H1 (cell line): ENCODE measurements around the gene VIPR2. TPM values are rescaled to one million over a fixed set of nuclear protein-coding genes. Genes with fewer than 3 reads are reported as not detected.

Experiments
- CTCF ChIA-PET: fragments of 300-600 bp; sonication (Branson Sonifier 250); formaldehyde crosslinking; loops from one replicate; lab custom pipeline; 2021; ENCODE audit not compliant: partially characterized antibody; lab: Charles Lee
- POLR2A ChIA-PET: fragments of 300-600 bp; sonication (Branson Sonifier 250); formaldehyde crosslinking; loops from one replicate; lab custom pipeline; 2021; ENCODE audit warnings: inconsistent platforms; ENCODE audit not compliant: partially characterized antibody; lab: Charles Lee
- DNase-seq, 2 experiments: peaks; one replicate each; pipeline versions ENCODE4 v3.0.0 to v3.0.0-alpha.2; 2010 to 2022; ENCODE audit warnings: low spot score in 2 of 2, low read depth in 1 of 2, mixed read lengths in 1 of 2
- FAIRE-seq: peaks from 2 replicates; lab custom pipeline; 2011; peaks lifted over from hg19 to GRCh38; lab: Jason Lieb, UNC
- H2AFZ ChIP-seq: 2 replicates; pipeline ENCODE4 v1.8.1; 2012; ENCODE audit warnings: low read length, inconsistent platforms
- H2AK5ac ChIP-seq: 2 replicates; pipeline ENCODE4 v1.6.1; 2013; ENCODE audit warnings: low read depth, low read length
- H2BK120ac ChIP-seq: replicated peaks from 2 replicates; pipeline ENCODE3; 2013; ENCODE audit warnings: low read depth, low read length, inconsistent platforms
- H2BK12ac ChIP-seq: 2 replicates; pipeline ENCODE4 v1.6.1; 2013; ENCODE audit warnings: low read depth, low read length
- H2BK15ac ChIP-seq: 2 replicates; pipeline ENCODE4 v1.6.1; 2013; ENCODE audit warnings: low read length
- H2BK20ac ChIP-seq: 2 replicates; pipeline ENCODE4 v1.6.1; 2013; ENCODE audit warnings: low read length
- H2BK5ac ChIP-seq: 2 replicates; pipeline ENCODE4 v1.6.1; 2013; ENCODE audit warnings: low read depth, low read length
- H3K14ac ChIP-seq: 2 replicates; pipeline ENCODE4 v1.6.1; 2013; ENCODE audit warnings: inconsistent platforms; ENCODE audit not compliant: insufficient read length
- H3K18ac ChIP-seq: 2 replicates; pipeline ENCODE4 v1.6.1; 2013; ENCODE audit warnings: low read length; ENCODE audit errors: extremely low read depth
- H3K23ac ChIP-seq: 2 replicates; pipeline ENCODE4 v1.6.1; 2013; ENCODE audit warnings: inconsistent platforms; ENCODE audit not compliant: insufficient read length
- H3K23me2 ChIP-seq: 2 replicates; pipeline ENCODE4 v1.6.1; 2013; ENCODE audit warnings: low read depth, low read length
- H3K27ac ChIP-seq: 2 replicates; pipeline ENCODE4 v1.6.1; 2011; ENCODE audit warnings: low read depth, low read length, inconsistent platforms
- H3K27me3 ChIP-seq, 4 experiments: replicated peaks in 1 of 4; 1 replicate in 1 of 4; 2 replicates in 3 of 4; pipeline versions ENCODE4 v1.6.1 to v1.8.1; 2011 to 2013; ENCODE audit warnings: low read length in 3 of 4, mild to moderate bottlenecking in 3 of 4, inconsistent platforms in 2 of 4, mixed read lengths in 2 of 4, moderate library complexity in 1 of 4; ENCODE audit not compliant: control insufficient read depth in 3 of 4, insufficient read depth in 3 of 4; ENCODE audit errors: extremely low read depth in 1 of 4
- H3K36me3 ChIP-seq, 4 experiments: 2 replicates each; pipeline versions ENCODE4 v1.6.1 to v1.8.1; 2011 to 2013; ENCODE audit warnings: mild to moderate bottlenecking in 4 of 4, low read length in 3 of 4, moderate library complexity in 2 of 4, control low read depth in 1 of 4, inconsistent platforms in 1 of 4; ENCODE audit not compliant: insufficient read depth in 4 of 4, control insufficient read depth in 2 of 4
- H3K4ac ChIP-seq: replicated peaks from 2 replicates; pipeline ENCODE3; 2013; ENCODE audit warnings: low read length, low read depth, mixed read lengths, inconsistent platforms; ENCODE audit not compliant: insufficient read length
- H3K4me1 ChIP-seq, 4 experiments: replicated peaks in 1 of 4; 1 replicate in 1 of 4; 2 replicates in 3 of 4; pipeline versions ENCODE4 v1.6.1 to v1.8.1; 2011 to 2013; ENCODE audit warnings: low read length in 3 of 4, inconsistent platforms in 2 of 4, mixed read lengths in 1 of 4; ENCODE audit not compliant: insufficient read depth in 4 of 4, control insufficient read depth in 3 of 4
- H3K4me2 ChIP-seq, 2 experiments: 2 replicates each; pipeline versions ENCODE4 v1.6.1 to v1.8.1; 2011 to 2013; ENCODE audit warnings: low read depth in 2 of 2, low read length in 2 of 2, control low read depth in 1 of 2, inconsistent platforms in 1 of 2, mild to moderate bottlenecking in 1 of 2; ENCODE audit not compliant: insufficient read depth in 1 of 2
- H3K4me3 ChIP-seq, 4 experiments: fragments of 200-600, 300-600 bp in 1 of 4; sonication (generic), shearing (Covaris generic), sonication (Bioruptor Twin) in 1 of 4; 2 replicates each; pipeline versions ENCODE4 v1.5.1 to v1.8.1; 2011 to 2016; ENCODE audit warnings: low read length in 4 of 4, low read depth in 3 of 4, control low read depth in 2 of 4, inconsistent platforms in 2 of 4, mild to moderate bottlenecking in 2 of 4, mixed read lengths in 1 of 4, moderate library complexity in 1 of 4; ENCODE audit not compliant: insufficient read depth in 2 of 4; ENCODE audit errors: extremely low read depth in 1 of 4
- H3K56ac ChIP-seq: replicated peaks from 2 replicates; pipeline ENCODE3; 2013; ENCODE audit warnings: low read depth, mild to moderate bottlenecking, mixed read lengths, low read length, inconsistent platforms; ENCODE audit not compliant: insufficient read length
- H3K79me1 ChIP-seq: 2 replicates; pipeline ENCODE4 v1.6.1; 2013; ENCODE audit warnings: low read depth, low read length, control low read depth
- H3K79me2 ChIP-seq, 2 experiments: 2 replicates each; pipeline versions ENCODE4 v1.6.1 to v1.8.1; 2012 to 2013; ENCODE audit warnings: low read length in 2 of 2, mild to moderate bottlenecking in 2 of 2, inconsistent platforms in 1 of 2; ENCODE audit not compliant: insufficient read depth in 2 of 2, control insufficient read depth in 1 of 2
- H3K9ac ChIP-seq, 4 experiments: replicated peaks in 1 of 4; 1 replicate in 1 of 4; 2 replicates in 3 of 4; pipeline versions ENCODE4 v1.6.1 to v1.8.1; 2011 to 2013; ENCODE audit warnings: low read depth in 3 of 4, low read length in 3 of 4, control low read depth in 2 of 4, mild to moderate bottlenecking in 2 of 4, moderate library complexity in 2 of 4, inconsistent platforms in 1 of 4; ENCODE audit errors: extremely low read depth in 1 of 4
- H3K9me3 ChIP-seq, 2 experiments: 2 replicates each; pipeline versions ENCODE4 v1.6.1 to v1.8.1; 2012 to 2013; ENCODE audit warnings: mild to moderate bottlenecking in 2 of 2, moderate library complexity in 2 of 2, control low read depth in 1 of 2, inconsistent platforms in 1 of 2, low read depth in 1 of 2, low read length in 1 of 2, mixed read lengths in 1 of 2; ENCODE audit not compliant: insufficient read depth in 2 of 2
- H4K20me1 ChIP-seq, 2 experiments: replicated peaks in 1 of 2; 2 replicates each; pipeline versions ENCODE3 to v1.8.1; 2011 to 2013; ENCODE audit warnings: inconsistent platforms in 2 of 2, low read length in 2 of 2, mild to moderate bottlenecking in 1 of 2; ENCODE audit not compliant: insufficient read depth in 2 of 2, control insufficient read depth in 1 of 2
- H4K5ac ChIP-seq: 2 replicates; pipeline ENCODE4 v1.6.1; 2013; ENCODE audit warnings: low read length, low read depth, mixed read lengths, inconsistent platforms; ENCODE audit not compliant: insufficient read length
- H4K8ac ChIP-seq: 2 replicates; pipeline ENCODE4 v1.8.0; 2013; ENCODE audit warnings: mild to moderate bottlenecking, moderate library complexity, low read length, inconsistent platforms; ENCODE audit not compliant: insufficient read depth; ENCODE audit errors: extremely low read depth
- H4K91ac ChIP-seq: replicated peaks from 2 replicates; pipeline ENCODE3; 2013; ENCODE audit warnings: low read length, mixed read lengths, inconsistent platforms; ENCODE audit not compliant: insufficient read length
- ATF2 ChIP-seq: IDR thresholded peaks from 2 replicates; pipeline ENCODE4 v1.6.1; 2012; ENCODE audit warnings: low read length, inconsistent platforms
- EP300 ChIP-seq, 2 experiments: IDR thresholded peaks; 1 replicate in 1 of 2; 2 replicates in 1 of 2; pipeline ENCODE4 v1.6.1; 2011 to 2012; ENCODE audit warnings: low read depth in 2 of 2, low read length in 2 of 2, mild to moderate bottlenecking in 2 of 2, borderline replicate concordance in 1 of 2, inconsistent platforms in 1 of 2, moderate library complexity in 1 of 2
- JUN ChIP-seq: IDR thresholded peaks from 2 replicates; pipeline ENCODE4 v1.6.1; 2011; ENCODE audit warnings: low read depth, mild to moderate bottlenecking, improper control_type of control experiment, low read length
- JUND ChIP-seq: IDR thresholded peaks from 2 replicates; pipeline ENCODE4 v1.6.1; 2011; ENCODE audit warnings: mild to moderate bottlenecking, improper control_type of control experiment, low read length
- MAX ChIP-seq: IDR thresholded peaks from 2 replicates; pipeline ENCODE4 v1.6.1; 2012; ENCODE audit warnings: inconsistent platforms
- RXRA ChIP-seq: IDR thresholded peaks from 2 replicates; pipeline ENCODE4 v1.6.1; 2011; ENCODE audit warnings: low read depth, mild to moderate bottlenecking, low read length, moderate library complexity; ENCODE audit not compliant: insufficient read depth
- SAP30 ChIP-seq: fragments of 300-600 bp; sonication (generic); IDR thresholded peaks from 2 replicates; pipeline ENCODE4 v1.7.1; 2012; ENCODE audit warnings: low read length, moderate library complexity, mild to moderate bottlenecking, inconsistent platforms; ENCODE audit not compliant: insufficient read depth, insufficient replicate concordance
- SIX5 ChIP-seq: IDR thresholded peaks from 2 replicates; pipeline ENCODE4 v1.6.1; 2011; ENCODE audit warnings: mild to moderate bottlenecking, low read depth, low read length
- SP1 ChIP-seq: IDR thresholded peaks from 2 replicates; pipeline ENCODE4 v1.6.1; 2011; ENCODE audit warnings: low read depth, low read length
- WGBS, 2 experiments: shearing (Covaris generic) in 1 of 2; methylation state at CpG; one replicate each; pipeline versions ENCODE4 v1.1.6 to v1.1.7; 2013 to 2015; ENCODE audit warnings: low lambda C conversion rate in 2 of 2, mixed read lengths in 2 of 2, inconsistent platforms in 1 of 2, low coverage in 1 of 2, missing lambda C conversion rate in 1 of 2; ENCODE audit not compliant: insufficient replicate concordance in 2 of 2, insufficient coverage in 1 of 2, insufficient read length in 1 of 2; ENCODE audit errors: extremely low coverage in 1 of 2, missing lambda C conversion rate in 1 of 2; 5-methylcytosine and 5-hydroxymethylcytosine counted together
- polyA plus RNA-seq, 7 experiments: library from polyadenylated mRNA; depleted of rRNA in 3 of 7; stranded (reverse) in 5 of 7; unstranded in 2 of 7; fragments of >200 nt in 5 of 7; fragments of 200-250 nt in 2 of 7; gene quantifications; 1 replicate in 5 of 7; 2 replicates in 1 of 7; 4 replicates in 1 of 7; pipeline versions ENCODE4 v1.2.1 to v1.2.3, GENCODE V29; 2011 to 2013; ENCODE audit warnings: missing spikeins in 2 of 7, mixed read lengths in 2 of 7
- total RNA-seq: library from RNA; stranded (reverse); fragmentation: NEBNext Ultra II Directional; extraction: Animal tissue kit (Norgen Biotek cat#: 25700); gene quantifications from 2 replicates; pipeline ENCODE4 v1.2.1, GENCODE V29; 2021

Gene VIPR2
- total and polyA plus RNA-seq, 2 of the 8 experiments (the other 6 are each of a cell fraction or from before 2014, with no cell fraction given), result 2.4 to 6.3 TPM

GRCh38 chr7:159028508-159029401 lies 115.9 kb downstream of the VIPR2 start:
- Histone ChIP-seq H2AK5ac (peak overlapping the region; percentile 90; the same call in 1 of the 2 replicates), H3K79me2 (no peaks in the 10 kb centered on the region), H3K23me2 (peaks cover 11% of the 10 kb centered on the region; the same call in 1 of the 2 replicates), H3K56ac (no peak overlapping the region), H4K91ac (no peak overlapping the region), H3K36me3 (no peaks in the 10 kb centered on the region), H3K4me3 (no peak overlapping the region), H4K20me1 (no peaks in the 10 kb centered on the region), H3K4me2 (no peak overlapping the region), H3K4ac (no peak overlapping the region), H3K27me3 (peaks cover 0 to 3% (median 2%) of the 10 kb centered on the region in 4 experiments; a peak in 3 of 7 replicates), H3K9me3 (no peaks in the 10 kb centered on the region), H3K23ac (no peak overlapping the region), H2BK120ac (no peak overlapping the region), H2BK12ac (peak overlapping the region; percentile 19; the same call in 1 of the 2 replicates), H3K14ac (no peak overlapping the region), H2BK20ac (0 out of 2 replicates have a peak overlapping the region, but pooled peaks have one; percentile 72), H2BK5ac (no peak overlapping the region), H4K8ac (no peak overlapping the region), H2AFZ (no peak overlapping the region), H3K4me1 (peaks cover 0 to 20% (median 13%) of the 10 kb centered on the region in 4 experiments; a peak in 6 of 7 replicates), H4K5ac (no peak overlapping the region), H3K79me1 (0 out of 2 replicates have a peak, but pooled peaks cover 2% of the 10 kb centered on the region), H3K9ac (no peak overlapping the region), H2BK15ac (no peak overlapping the region), H3K27ac (no peak overlapping the region), H3K18ac (no peak overlapping the region)
- ChIA-PET CTCF (interaction anchor here (0.6 to 4.0 kb wide), 6 partner anchors 9 to 241 kb away, joined by 3 to 15 read pairs (median 5); partner anchors contain the start of gene VIPR2), POLR2A (interaction anchor here (2.2 kb wide), 1 partner anchor 34 kb away, joined by 7 read pairs; no protein-coding TSS in a partner anchor)
- FAIRE-seq, result no peak
- WGBS, 2 experiments, result 89% methylated on average over 26 of the region's 26 CpGs; no CpG with 5 or more reads in 1 of the 2 experiments
- DNase-seq, result peak in 1 of 2 experiments; percentile 42
- TF ChIP-seq SAP30 (no peak), MAX (no peak), SIX5 (no peak), RXRA (no peak), ATF2 (no peak), SP1 (no peak), JUND (no peak), JUN (no peak), EP300 (IDR thresholded peaks at IDR 0.05; ENCODE audit: borderline replicate concordance in 1 of 2, low read depth in 2 of 2, low read length in 2 of 2) (no peak)
